Hepatocyte (in vitro differentiated cells): ENCODE results near the gene ELSPBP1. TPM values are rescaled to one million over a fixed set of nuclear protein-coding genes. Genes with fewer than 3 reads are reported as not detected.

ENCODE experiments used
- DNase-seq: peaks from one replicate; pipeline ENCODE4 v3.0.0-alpha.2; 2016; ENCODE audit warnings: low spot score
- H2AFZ ChIP-seq: fragments of 200-600 bp; sonication (generic); 2 replicates; pipeline ENCODE4 v1.6.0; 2016; ENCODE audit warnings: antibody characterized with exemption, mild to moderate bottlenecking
- H3K27ac ChIP-seq: fragments of 200-600 bp; sonication (generic); 2 replicates; pipeline ENCODE4 v1.5.1; 2016; ENCODE audit warnings: mild to moderate bottlenecking
- H3K27me3 ChIP-seq: fragments of 200-600 bp; sonication (generic); 2 replicates; pipeline ENCODE4 v1.6.1; 2016
- H3K36me3 ChIP-seq: fragments of 200-600 bp; sonication (generic); replicated peaks from 2 replicates; pipeline ENCODE4 v1.5.1; 2016; ENCODE audit warnings: low read depth; ENCODE audit not compliant: insufficient read depth
- H3K4me1 ChIP-seq: fragments of 200-600 bp; sonication (generic); 2 replicates; pipeline ENCODE4 v1.5.1; 2016; ENCODE audit warnings: mild to moderate bottlenecking, moderate library complexity; ENCODE audit not compliant: insufficient read depth
- H3K4me2 ChIP-seq: fragments of 200-600 bp; sonication (generic); 2 replicates; pipeline ENCODE4 v1.6.0; 2016
- H3K4me3 ChIP-seq: fragments of 200-600 bp; sonication (generic); 2 replicates; pipeline ENCODE4 v1.5.1; 2016; ENCODE audit warnings: mild to moderate bottlenecking
- H3K79me2 ChIP-seq: fragments of 200-600 bp; sonication (generic); 2 replicates; pipeline ENCODE4 v1.6.0; 2017; ENCODE audit warnings: mild to moderate bottlenecking
- H3K9me2 ChIP-seq: fragments of 200-600 bp; sonication (generic); replicated peaks from 2 replicates; pipeline ENCODE4 v1.6.0; 2017; ENCODE audit warnings: mild to moderate bottlenecking; ENCODE audit not compliant: insufficient read depth
- H3K9me3 ChIP-seq: fragments of 200-600 bp; sonication (generic); 2 replicates; pipeline ENCODE4 v1.5.1; 2016; ENCODE audit warnings: low read depth, mild to moderate bottlenecking
- H4K20me1 ChIP-seq: fragments of 200-600 bp; sonication (generic); 2 replicates; pipeline ENCODE4 v1.6.0; 2016; ENCODE audit warnings: mild to moderate bottlenecking; ENCODE audit not compliant: insufficient read depth, poor library complexity, severe bottlenecking
- CTCF ChIP-seq: fragments of 200-600 bp; sonication (generic); IDR thresholded peaks from 2 replicates; pipeline ENCODE4 v1.5.1; 2016; ENCODE audit warnings: antibody characterized with exemption, mild to moderate bottlenecking; ENCODE audit not compliant: poor library complexity
- EZH2 ChIP-seq: fragments of 200-600 bp; sonication (generic); IDR thresholded peaks from 2 replicates; pipeline ENCODE4 v1.6.1; 2016; ENCODE audit warnings: antibody characterized with exemption, mild to moderate bottlenecking, borderline replicate concordance
- EZH2phosphoT487 ChIP-seq: fragments of 200-600 bp; sonication (generic); IDR thresholded peaks from one replicate; pipeline ENCODE4 v1.6.1; 2018; ENCODE audit warnings: antibody characterized with exemption, mild to moderate bottlenecking, low read depth, moderate library complexity; ENCODE audit not compliant: unreplicated experiment, severe bottlenecking
- WGBS: methylation state at CpG from one replicate; pipeline ENCODE4 v1.1.6; 2016; ENCODE audit warnings: low lambda C conversion rate; ENCODE audit errors: missing lambda C conversion rate; 5-methylcytosine and 5-hydroxymethylcytosine counted together
- polyA plus RNA-seq: library from polyadenylated mRNA; unstranded; fragments of >200 nt; fragmentation: Nextera tagmentation; extraction: Ambion mirVana; gene quantifications from 2 replicates; pipeline ENCODE4 v1.2.1, GENCODE V29; 2016
- total RNA-seq: library from RNA; depleted of rRNA; stranded (reverse); fragments of >200 nt; gene quantifications from 2 replicates; pipeline ENCODE4 v1.2.3, GENCODE V29; 2014

Gene ELSPBP1
- total and polyA plus RNA-seq, 2 experiments from 2014 or later: 0.28 to 1.0 TPM

GRCh38 chr19:48023011-48023410, 28.6 kb downstream of the ELSPBP1 start:
- Histone ChIP-seq H3K4me2 (no peak overlapping the region), H3K27me3 (no peaks in the 10 kb centered on the region), H3K27ac (no peak overlapping the region), H3K4me3 (no peak overlapping the region), H3K36me3 (no peaks in the 10 kb centered on the region), H3K9me2 (no peaks in the 10 kb centered on the region), H3K9me3 (no peaks in the 10 kb centered on the region), H2AFZ (no peak overlapping the region), H4K20me1 (no peaks in the 10 kb centered on the region), H3K79me2 (no peaks in the 10 kb centered on the region), H3K4me1 (no peaks in the 10 kb centered on the region)
- 75% methylated on average over 1 of the region's 2 CpGs for WGBS
- TF ChIP-seq EZH2: no peak
- no peak for TF ChIP-seq EZH2phosphoT487
- TF ChIP-seq CTCF: no peak
- DNase-seq: no peak

GRCh38 chr19:48023518-48023917, 29.1 kb downstream of the ELSPBP1 start:
- Histone ChIP-seq H3K4me3 (no peak overlapping the region), H3K27me3 (no peaks in the 10 kb centered on the region), H3K27ac (no peak overlapping the region), H3K9me2 (no peaks in the 10 kb centered on the region), H3K4me2 (no peak overlapping the region), H3K4me1 (no peaks in the 10 kb centered on the region), H4K20me1 (no peaks in the 10 kb centered on the region), H3K36me3 (no peaks in the 10 kb centered on the region), H3K79me2 (no peaks in the 10 kb centered on the region), H3K9me3 (no peaks in the 10 kb centered on the region), H2AFZ (no peak overlapping the region)
- DNase-seq: no peak
- 79% methylated on average over 3 of the region's 3 CpGs for WGBS
- TF ChIP-seq EZH2: no peak
- no peak for TF ChIP-seq EZH2phosphoT487
- no peak for TF ChIP-seq CTCF

GRCh38 chr19:48025480-48025879, 31.0 kb downstream of the ELSPBP1 start:
- Histone ChIP-seq H3K36me3 (no peaks in the 10 kb centered on the region), H3K4me1 (no peaks in the 10 kb centered on the region), H3K9me3 (no peaks in the 10 kb centered on the region), H2AFZ (no peak overlapping the region), H3K27me3 (no peaks in the 10 kb centered on the region), H3K79me2 (no peaks in the 10 kb centered on the region), H3K4me2 (no peak overlapping the region), H3K4me3 (no peak overlapping the region), H4K20me1 (no peaks in the 10 kb centered on the region), H3K9me2 (no peaks in the 10 kb centered on the region), H3K27ac (no peak overlapping the region)
- 69% methylated on average over 3 of the region's 3 CpGs for WGBS
- no peak for DNase-seq
- TF ChIP-seq CTCF: no peak
- no peak for TF ChIP-seq EZH2phosphoT487
- no peak for TF ChIP-seq EZH2

- 64% methylated on average over 7 of the region's 7 CpGs for WGBS
- H3K4me2 ChIP-seq: no peak overlapping the region
- no peak overlapping the region for H2AFZ ChIP-seq
Observed at GRCh38 chr19:48029431-48029830, 35.0 kb downstream of the ELSPBP1 start.

More at GRCh38 chr19:48029431-48029830, 35.0 kb downstream of the ELSPBP1 start:
- H3K4me3 ChIP-seq: no peak overlapping the region
- H3K9me2 ChIP-seq: no peaks in the 10 kb centered on the region
- no peaks in the 10 kb centered on the region for H3K79me2 ChIP-seq
- H4K20me1 ChIP-seq: no peaks in the 10 kb centered on the region
- no peaks in the 10 kb centered on the region for H3K36me3 ChIP-seq
- H3K27ac ChIP-seq: no peak overlapping the region
- no peaks in the 10 kb centered on the region for H3K27me3 ChIP-seq
- H3K9me3 ChIP-seq: no peaks in the 10 kb centered on the region
- TF ChIP-seq CTCF (no peak), EZH2phosphoT487 (no peak), EZH2 (no peak)
- no peak for DNase-seq
- H3K4me1 ChIP-seq: no peaks in the 10 kb centered on the region
